SK-N-SH treated with all-trans-retinoic acid at 6 μM for 48 hours (cell line): ENCODE results near the gene NPAS3.

Experiments used
- ARNTL ChIP-seq: fragments of 450-650 bp; formaldehyde crosslinking; IDR thresholded peaks from 2 replicates; pipeline ENCODE4 v1.5.0; 2020; ENCODE audit warnings: low read depth, mild to moderate bottlenecking, moderate library complexity, borderline replicate concordance
- CSRNP3 ChIP-seq: fragments of 250-450 bp; sonication (Bioruptor Pico); IDR thresholded peaks from 2 replicates; pipeline ENCODE4 v1.5.1; 2021; ENCODE audit warnings: mild to moderate bottlenecking, moderate library complexity
- ESRRG ChIP-seq: fragments of 250-450 bp; sonication (Bioruptor Pico); IDR thresholded peaks from 2 replicates; pipeline ENCODE4 v1.6.1; 2021; ENCODE audit warnings: mild to moderate bottlenecking
- GLIS3 ChIP-seq: fragments of 250-450 bp; sonication (Bioruptor Pico); IDR thresholded peaks from 2 replicates; pipeline ENCODE4 v1.5.0; 2020; ENCODE audit warnings: mild to moderate bottlenecking, moderate library complexity
- PATZ1 ChIP-seq: fragments of 250-450 bp; sonication (Bioruptor Pico); IDR thresholded peaks from 2 replicates; pipeline ENCODE4 v1.8.0; 2020; ENCODE audit warnings: mild to moderate bottlenecking, moderate library complexity, borderline replicate concordance
- PPARA ChIP-seq: fragments of 250-450 bp; sonication (Bioruptor Pico); IDR thresholded peaks from 2 replicates; pipeline ENCODE4 v1.5.0; 2020; ENCODE audit warnings: mild to moderate bottlenecking, borderline replicate concordance
- RARB ChIP-seq: fragments of 250-450 bp; sonication (Bioruptor Pico); IDR thresholded peaks from 2 replicates; pipeline ENCODE4 v1.8.0; 2021; ENCODE audit warnings: mild to moderate bottlenecking, moderate library complexity
- TOX ChIP-seq: fragments of 250-450 bp; sonication (Bioruptor Pico); IDR thresholded peaks from 2 replicates; pipeline ENCODE4 v1.8.0; 2021; ENCODE audit warnings: mild to moderate bottlenecking, moderate library complexity, borderline replicate concordance
- ZFP30 ChIP-seq: fragments of 450-650 bp; formaldehyde crosslinking; IDR thresholded peaks from 2 replicates; pipeline ENCODE4 v1.5.0; 2022; ENCODE audit warnings: mild to moderate bottlenecking, moderate library complexity
- ZNF565 ChIP-seq: fragments of 450-650 bp; formaldehyde crosslinking; conservative IDR thresholded peaks from 2 replicates; pipeline ENCODE4 v1.5.0; 2020; ENCODE audit warnings: low read depth, mild to moderate bottlenecking, moderate library complexity
- ZNF8 ChIP-seq: fragments of 450-650 bp; formaldehyde crosslinking; IDR thresholded peaks from 2 replicates; pipeline ENCODE4 v1.5.0; 2020; ENCODE audit warnings: mild to moderate bottlenecking, moderate library complexity

DNA sequence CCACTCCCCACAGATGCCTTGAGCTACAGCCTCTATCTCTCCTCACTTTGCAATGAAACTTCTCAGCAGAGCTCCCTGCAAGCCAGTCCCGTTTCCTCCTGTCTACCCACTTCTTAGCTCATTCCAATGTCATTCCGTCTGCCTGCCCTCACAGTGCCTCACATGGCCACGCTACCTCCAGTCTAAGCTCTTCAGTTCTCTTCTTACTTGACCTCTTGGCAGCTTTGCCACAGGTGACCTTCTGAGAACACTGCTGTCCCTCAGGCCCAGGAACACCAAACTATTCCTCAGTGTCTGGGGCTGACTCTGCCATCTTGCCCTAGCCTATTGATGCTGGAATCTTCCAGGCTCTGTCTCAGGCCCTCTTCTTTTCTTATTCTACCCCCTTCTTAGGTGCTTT lies 902.1 kb downstream of the NPAS3 start:
- TF ChIP-seq ZNF565: no peak
- TF ChIP-seq PATZ1 (CRISPR knock-in tag): no peak
- TF ChIP-seq RARB (CRISPR knock-in tag): no peak
- no peak for TF ChIP-seq ZFP30
- TF ChIP-seq TOX (CRISPR knock-in tag): no peak
- no peak for TF ChIP-seq ZNF8
- no peak for TF ChIP-seq ARNTL (CRISPR knock-in tag)
- TF ChIP-seq ESRRG (CRISPR knock-in tag): no peak
- TF ChIP-seq CSRNP3: no peak
- no peak for TF ChIP-seq PPARA (CRISPR knock-in tag)
- no peak for TF ChIP-seq GLIS3
